Tibial nerve (tissue), 4 donors: ENCODE data around the gene CUL9.

Source experiments
- CTCF ChIP-seq, 5 experiments: fragments of 200-600 bp in 3 of 5; fragments of 450-650 bp in 2 of 5; sonication (generic) in 3 of 5; IDR thresholded peaks; one replicate each; pipeline ENCODE4 v1.5.1; 2016 to 2019; ENCODE audit warnings: antibody characterized with exemption in 5 of 5, mild to moderate bottlenecking in 3 of 5, moderate library complexity in 2 of 5
- EP300 ChIP-seq, 2 donors: sonication (generic); formaldehyde crosslinking; IDR thresholded peaks; one replicate each; pipeline ENCODE4 v1.6.1; 2017; ENCODE audit warnings: antibody characterized with exemption in 2 of 2, mild to moderate bottlenecking in 1 of 2

GRCh38 chr6:43186019-43186418, 4.0 kb downstream of the CUL9 start:
- TF ChIP-seq CTCF (IDR thresholded peaks at IDR 0.05) (no peak), EP300 (IDR thresholded peaks at IDR 0.05) (no peak)
